Spleen (tissue), 7 donors: ENCODE data around the gene RGS17.

Experiments used
- POLR2A ChIP-seq, 3 donors: fragments of 450-650 bp; IDR thresholded peaks; one replicate each; pipeline ENCODE4 v1.5.1; 2017; ENCODE audit warnings: antibody characterized with exemption in 3 of 3, mild to moderate bottlenecking in 1 of 3
- POLR2AphosphoS5 ChIP-seq, 3 donors: sonication (generic); formaldehyde crosslinking; IDR thresholded peaks; one replicate each; pipeline ENCODE4 v1.5.1; 2017; ENCODE audit warnings: antibody characterized with exemption in 3 of 3
- TF ChIP-seq, protein P1 (sequence below), 11 experiments: fragments of 200-600 bp in 7 of 11; fragments of 450-650 bp in 4 of 11; sonication (generic) in 4 of 11; IDR thresholded peaks in 8 of 11; conservative IDR thresholded peaks in 3 of 11; 1 replicate in 7 of 11; 2 replicates in 4 of 11; pipeline versions ENCODE4 v1.4.0 to v1.8.0; 2016 to 2021; ENCODE audit warnings: antibody characterized with exemption in 11 of 11, inconsistent platforms in 4 of 11, mild to moderate bottlenecking in 1 of 11
- donor health status: DM: no; HTN: no; CAD: no; lungs with moderate emphysema.
- donor health status: DM: no; HTN: no; CAD: no.
- donor health status: DM: no; HTN: no; CAD: no.

- TF ChIP-seq, protein P1, sequence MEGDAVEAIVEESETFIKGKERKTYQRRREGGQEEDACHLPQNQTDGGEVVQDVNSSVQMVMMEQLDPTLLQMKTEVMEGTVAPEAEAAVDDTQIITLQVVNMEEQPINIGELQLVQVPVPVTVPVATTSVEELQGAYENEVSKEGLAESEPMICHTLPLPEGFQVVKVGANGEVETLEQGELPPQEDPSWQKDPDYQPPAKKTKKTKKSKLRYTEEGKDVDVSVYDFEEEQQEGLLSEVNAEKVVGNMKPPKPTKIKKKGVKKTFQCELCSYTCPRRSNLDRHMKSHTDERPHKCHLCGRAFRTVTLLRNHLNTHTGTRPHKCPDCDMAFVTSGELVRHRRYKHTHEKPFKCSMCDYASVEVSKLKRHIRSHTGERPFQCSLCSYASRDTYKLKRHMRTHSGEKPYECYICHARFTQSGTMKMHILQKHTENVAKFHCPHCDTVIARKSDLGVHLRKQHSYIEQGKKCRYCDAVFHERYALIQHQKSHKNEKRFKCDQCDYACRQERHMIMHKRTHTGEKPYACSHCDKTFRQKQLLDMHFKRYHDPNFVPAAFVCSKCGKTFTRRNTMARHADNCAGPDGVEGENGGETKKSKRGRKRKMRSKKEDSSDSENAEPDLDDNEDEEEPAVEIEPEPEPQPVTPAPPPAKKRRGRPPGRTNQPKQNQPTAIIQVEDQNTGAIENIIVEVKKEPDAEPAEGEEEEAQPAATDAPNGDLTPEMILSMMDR (IDR thresholded peaks at IDR 0.05 in 8 of 11, conservative IDR thresholded peaks at IDR 0.05 in 3 of 11) = peak; percentile 60 to 85 (median 81)
- no peak for TF ChIP-seq POLR2A (IDR thresholded peaks at IDR 0.05)
- TF ChIP-seq POLR2AphosphoS5 (IDR thresholded peaks at IDR 0.05) = no peak
Observed at GRCh38 chr6:153023977-153024708, 106.9 kb downstream of the RGS17 start.
